ENCODE data around the gene CSH1. TPM values are rescaled to one million over a fixed set of nuclear protein-coding genes. Genes with fewer than 3 reads are reported as not detected.

Gene CSH1
- total RNA-seq, 1 donor from 2014 or later = 8.9 TPM

GRCh38 chr17:63855185-63855584 is 41.2 kb downstream of the CSH1 start:
- FAIRE-seq = no peak
- H3K9me3 Mint-ChIP-seq (ENCODE audit: unreplicated experiment) = no peaks in the 10 kb centered on the region
- peaks cover 36% of the 10 kb centered on the region for H3K27me3 Mint-ChIP-seq (ENCODE audit: low read depth, unreplicated experiment)

GRCh38 chr17:63854709-63855108 is 41.7 kb downstream of the CSH1 start:
- Histone ChIP-seq H3K9ac (ENCODE audit: low read length) (no peak overlapping the region), H3K9me3 (ENCODE audit: insufficient read depth, low read depth, low read length) (no peaks in the 10 kb centered on the region), H2AFZ (ENCODE audit: low read depth, low read length) (no peak overlapping the region), H3K79me2 (ENCODE audit: insufficient read depth, low read length) (no peaks in the 10 kb centered on the region), H3K27me3 (ENCODE audit: insufficient read depth, low read length) (peaks cover 18% of the 10 kb centered on the region), H3K27ac (ENCODE audit: low read depth, low read length) (no peak overlapping the region), H3K36me3 (ENCODE audit: insufficient read depth, low read length) (no peaks in the 10 kb centered on the region), H3K4me3 (ENCODE audit: insufficient read depth, low read depth, low read length) (no peak overlapping the region), H3K4me2 (ENCODE audit: low read length) (no peak overlapping the region), H4K20me1 (ENCODE audit: insufficient read depth, low read length) (no peaks in the 10 kb centered on the region), H3K4me1 (ENCODE audit: insufficient read depth, low read length) (no peaks in the 10 kb centered on the region)
- DNase-seq (ENCODE audit: low read depth) = no peak
- no peak for FAIRE-seq
- Mint-ChIP-seq H3K27ac (ENCODE audit: unreplicated experiment) (no peak overlapping the region), H3K9me3 (ENCODE audit: unreplicated experiment) (no peaks in the 10 kb centered on the region), H3K4me3 (ENCODE audit: unreplicated experiment) (no peak overlapping the region), H3K4me1 (ENCODE audit: low read depth, unreplicated experiment) (no peaks in the 10 kb centered on the region), H3K36me3 (ENCODE audit: low read depth, unreplicated experiment) (no peaks in the 10 kb centered on the region), H3K27me3 (ENCODE audit: low read depth, unreplicated experiment) (peaks cover 31% of the 10 kb centered on the region)
- no peak for TF ChIP-seq CTCF (IDR thresholded peaks at IDR 0.05; ENCODE audit: insufficient read depth, low read depth, low read length)
- TF ChIP-seq EZH2 (IDR thresholded peaks at IDR 0.05; ENCODE audit: insufficient read depth, low read length) = no peak

More at GRCh38 chr17:63855185-63855584, 41.2 kb downstream of the CSH1 start:
- H3K4me1 Mint-ChIP-seq (ENCODE audit: low read depth, unreplicated experiment) = no peaks in the 10 kb centered on the region
- H3K4me1 ChIP-seq (ENCODE audit: insufficient read depth, low read length) = no peaks in the 10 kb centered on the region
- H3K36me3 ChIP-seq (ENCODE audit: insufficient read depth, low read length) = no peaks in the 10 kb centered on the region
- TF ChIP-seq CTCF (IDR thresholded peaks at IDR 0.05; ENCODE audit: insufficient read depth, low read depth, low read length) = no peak
- TF ChIP-seq EZH2 (IDR thresholded peaks at IDR 0.05; ENCODE audit: insufficient read depth, low read length) = no peak
- H4K20me1 ChIP-seq (ENCODE audit: insufficient read depth, low read length) = no peaks in the 10 kb centered on the region
- no peak overlapping the region for H3K27ac ChIP-seq (ENCODE audit: low read depth, low read length)
- no peak overlapping the region for H3K4me2 ChIP-seq (ENCODE audit: low read length)
- H3K27ac Mint-ChIP-seq (ENCODE audit: unreplicated experiment) = no peak overlapping the region
- H3K9me3 ChIP-seq (ENCODE audit: insufficient read depth, low read depth, low read length) = no peaks in the 10 kb centered on the region
- no peak overlapping the region for H3K4me3 Mint-ChIP-seq (ENCODE audit: unreplicated experiment)
- no peaks in the 10 kb centered on the region for H3K79me2 ChIP-seq (ENCODE audit: insufficient read depth, low read length)
- no peak overlapping the region for H3K9ac ChIP-seq (ENCODE audit: low read length)
- H3K36me3 Mint-ChIP-seq (ENCODE audit: low read depth, unreplicated experiment) = no peaks in the 10 kb centered on the region
- H3K27me3 ChIP-seq (ENCODE audit: insufficient read depth, low read length) = peaks cover 23% of the 10 kb centered on the region
- no peak overlapping the region for H2AFZ ChIP-seq (ENCODE audit: low read depth, low read length)
- DNase-seq (ENCODE audit: low read depth) = no peak
- H3K4me3 ChIP-seq (ENCODE audit: insufficient read depth, low read depth, low read length) = no peak overlapping the region

- no peak for FAIRE-seq
- H3K27ac Mint-ChIP-seq (ENCODE audit: unreplicated experiment) = no peak overlapping the region
Measured at GRCh38 chr17:63853260-63853659, 43.1 kb downstream of the CSH1 start.

More at GRCh38 chr17:63853260-63853659, 43.1 kb downstream of the CSH1 start:
- Histone ChIP-seq H3K4me2 (ENCODE audit: low read length) (no peak overlapping the region), H2AFZ (ENCODE audit: low read depth, low read length) (no peak overlapping the region), H3K27ac (ENCODE audit: low read depth, low read length) (no peak overlapping the region), H4K20me1 (ENCODE audit: insufficient read depth, low read length) (no peaks in the 10 kb centered on the region), H3K27me3 (ENCODE audit: insufficient read depth, low read length) (peaks cover 14% of the 10 kb centered on the region), H3K9ac (ENCODE audit: low read length) (no peak overlapping the region), H3K4me1 (ENCODE audit: insufficient read depth, low read length) (peaks cover 3% of the 10 kb centered on the region), H3K79me2 (ENCODE audit: insufficient read depth, low read length) (no peaks in the 10 kb centered on the region), H3K9me3 (ENCODE audit: insufficient read depth, low read depth, low read length) (no peaks in the 10 kb centered on the region), H3K36me3 (ENCODE audit: insufficient read depth, low read length) (no peaks in the 10 kb centered on the region), H3K4me3 (ENCODE audit: insufficient read depth, low read depth, low read length) (no peak overlapping the region)
- H3K4me1 Mint-ChIP-seq (ENCODE audit: low read depth, unreplicated experiment) = no peaks in the 10 kb centered on the region
- peaks cover 7% of the 10 kb centered on the region for H3K9me3 Mint-ChIP-seq (ENCODE audit: unreplicated experiment)
- no peak for DNase-seq (ENCODE audit: low read depth)
- H3K4me3 Mint-ChIP-seq (ENCODE audit: unreplicated experiment) = no peak overlapping the region
- no peaks in the 10 kb centered on the region for H3K36me3 Mint-ChIP-seq (ENCODE audit: low read depth, unreplicated experiment)
- peaks cover 17% of the 10 kb centered on the region for H3K27me3 Mint-ChIP-seq (ENCODE audit: low read depth, unreplicated experiment)
- TF ChIP-seq EZH2 (IDR thresholded peaks at IDR 0.05; ENCODE audit: insufficient read depth, low read length) = no peak
- TF ChIP-seq CTCF (IDR thresholded peaks at IDR 0.05; ENCODE audit: insufficient read depth, low read depth, low read length) = no peak

Measured in astrocyte (in vitro differentiated cells and primary cell).